ENCODE data around the gene DAD1.

DAD1 gene

DNA sequence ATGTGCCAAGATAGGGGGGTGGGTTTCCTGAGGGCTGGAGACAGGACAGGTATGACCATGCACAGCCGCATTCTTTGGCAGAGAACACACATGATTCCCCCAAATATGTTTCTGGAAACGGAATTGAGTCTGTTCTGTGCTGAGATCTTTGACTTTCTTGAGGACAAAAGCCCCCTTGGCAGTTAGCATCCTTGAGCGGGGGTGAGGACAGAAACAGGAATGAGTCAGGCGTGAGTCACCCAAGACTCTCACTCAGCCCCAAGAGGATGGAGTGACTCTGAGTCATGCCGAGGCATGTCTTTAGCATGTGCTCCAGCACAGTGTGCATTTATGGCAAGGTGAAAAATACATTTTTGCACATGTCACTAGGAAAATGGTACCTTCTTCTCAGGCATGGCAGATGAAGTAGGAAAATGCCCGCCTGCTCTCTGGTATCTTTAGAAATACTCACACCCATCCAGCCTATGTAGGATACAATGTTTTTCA is 52.1 kb downstream of the DAD1 start:
- no peak for DNase-seq (ENCODE audit: low spot score)

DNA sequence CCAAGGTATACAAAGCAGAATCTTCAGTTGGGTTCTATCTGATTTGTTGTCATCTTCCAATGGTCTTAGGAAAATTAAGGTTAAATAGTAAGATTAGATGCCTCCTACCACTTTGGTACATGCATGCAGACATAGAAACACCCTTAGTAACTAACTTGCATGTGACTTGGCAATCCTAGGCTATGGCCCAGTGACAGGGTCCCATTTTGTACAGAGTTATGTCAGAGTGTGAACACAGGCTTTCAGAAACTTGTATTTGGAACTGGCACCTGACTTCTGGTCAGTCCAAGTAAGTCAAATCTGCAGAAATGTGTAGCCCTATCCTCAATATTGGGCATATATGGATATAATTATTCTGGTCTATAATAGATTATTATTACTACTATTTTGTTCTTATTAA is 53.1 kb downstream of the DAD1 start:
- no peak for DNase-seq (ENCODE audit: low spot score)

DNA sequence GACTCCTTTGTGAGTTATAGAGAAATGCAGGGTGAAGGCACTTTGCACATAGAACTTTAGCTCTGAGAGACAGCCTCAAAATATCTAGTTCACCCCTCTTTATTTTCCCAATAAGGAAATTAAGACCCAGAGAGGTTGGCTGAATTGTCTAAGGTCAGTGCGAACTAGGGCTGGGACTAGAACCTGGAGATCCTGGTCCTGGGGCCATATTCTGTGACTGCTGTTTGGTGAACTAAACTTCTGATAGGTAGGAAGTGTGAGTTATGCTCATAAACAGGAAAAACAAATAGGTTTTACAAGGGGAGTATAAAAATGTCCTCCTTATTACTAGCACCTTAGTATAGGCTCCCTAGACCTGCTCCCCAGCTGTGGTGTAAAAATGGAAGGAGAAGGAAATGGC is 53.9 kb downstream of the DAD1 start:
- DNase-seq (ENCODE audit: low spot score) = no peak

DNA sequence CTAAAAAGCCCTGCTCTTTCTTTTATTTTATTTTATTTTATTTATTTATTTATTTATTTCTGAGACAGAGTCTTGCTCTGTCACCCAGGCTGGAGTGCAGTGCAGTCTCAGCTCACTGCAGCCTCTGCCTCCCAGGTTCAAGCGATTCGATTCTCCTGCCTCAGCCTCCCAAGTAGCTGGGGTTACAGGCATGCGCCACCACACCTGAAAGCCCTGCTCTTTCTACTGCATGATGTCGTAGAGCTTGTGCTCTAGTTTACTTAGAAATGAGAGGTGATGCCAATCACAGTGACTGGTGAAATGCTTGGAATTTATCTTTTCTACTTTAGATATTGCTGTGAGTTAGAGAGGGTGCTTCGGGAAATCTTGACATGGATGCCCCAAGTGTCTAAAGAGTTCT is 54.5 kb downstream of the DAD1 start:
- no peak for DNase-seq (ENCODE audit: low spot score)

DNA sequence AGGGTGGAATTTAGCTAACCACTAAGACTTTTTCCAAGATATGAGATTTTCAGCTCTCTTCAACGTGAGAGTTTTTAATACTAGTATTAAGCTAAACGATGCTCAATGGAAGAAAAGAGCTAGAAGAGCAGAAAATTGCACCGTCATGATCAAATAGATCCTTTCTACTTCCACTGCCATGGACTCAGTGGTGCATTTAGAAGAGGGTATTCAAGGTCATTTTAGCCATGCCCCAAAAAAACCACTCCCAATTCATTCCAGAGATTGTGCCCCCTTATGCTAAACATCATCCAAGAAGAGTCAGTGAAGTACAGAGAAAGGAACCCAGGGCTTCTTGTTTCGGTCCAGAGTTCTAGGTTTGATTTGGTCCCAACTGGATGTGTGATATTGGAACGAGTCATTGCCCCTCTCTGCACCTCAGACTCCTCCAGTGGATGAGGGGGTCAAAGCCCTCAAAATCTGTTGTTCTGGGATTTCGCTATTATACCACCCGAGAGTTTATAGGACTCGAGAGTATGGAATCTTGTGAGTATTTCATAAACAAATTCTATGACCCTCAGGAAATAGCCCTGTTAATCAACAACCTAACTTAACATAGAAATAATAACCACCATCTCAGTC is 55.2 kb downstream of the DAD1 start:
- DNase-seq (ENCODE audit: low spot score) = no peak

DNA sequence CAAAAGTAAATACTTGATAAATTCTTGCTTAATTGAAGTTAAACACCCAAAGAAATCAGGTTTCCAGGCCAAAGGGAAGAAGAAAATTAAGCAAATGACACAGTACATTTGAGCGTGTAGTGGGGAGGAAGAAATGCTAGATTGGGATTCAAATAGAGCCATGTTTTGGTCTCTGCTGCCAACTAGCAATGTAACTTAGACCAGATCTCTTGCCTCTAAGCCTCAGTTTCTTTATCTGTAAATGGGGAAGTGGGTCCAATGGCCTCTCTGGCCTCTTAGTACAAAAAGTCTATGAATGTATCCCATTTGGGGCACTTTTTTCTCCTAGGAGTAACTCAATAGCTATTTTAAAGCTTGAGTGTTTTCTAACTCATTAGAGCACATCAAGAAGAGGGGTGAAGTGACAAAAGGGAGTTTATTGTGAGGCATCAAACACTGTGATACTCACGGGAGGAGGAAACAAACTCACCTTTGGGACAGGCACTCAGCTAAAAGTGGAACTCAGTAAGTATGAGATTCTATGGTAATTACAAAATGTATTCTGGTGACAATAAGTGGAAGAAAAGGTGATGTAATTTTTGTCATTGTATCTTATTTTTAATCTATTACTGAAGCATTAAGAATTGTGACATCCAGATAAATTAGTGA is 55.8 kb downstream of the DAD1 start:
- DNase-seq (ENCODE audit: low spot score) = no peak

DNA sequence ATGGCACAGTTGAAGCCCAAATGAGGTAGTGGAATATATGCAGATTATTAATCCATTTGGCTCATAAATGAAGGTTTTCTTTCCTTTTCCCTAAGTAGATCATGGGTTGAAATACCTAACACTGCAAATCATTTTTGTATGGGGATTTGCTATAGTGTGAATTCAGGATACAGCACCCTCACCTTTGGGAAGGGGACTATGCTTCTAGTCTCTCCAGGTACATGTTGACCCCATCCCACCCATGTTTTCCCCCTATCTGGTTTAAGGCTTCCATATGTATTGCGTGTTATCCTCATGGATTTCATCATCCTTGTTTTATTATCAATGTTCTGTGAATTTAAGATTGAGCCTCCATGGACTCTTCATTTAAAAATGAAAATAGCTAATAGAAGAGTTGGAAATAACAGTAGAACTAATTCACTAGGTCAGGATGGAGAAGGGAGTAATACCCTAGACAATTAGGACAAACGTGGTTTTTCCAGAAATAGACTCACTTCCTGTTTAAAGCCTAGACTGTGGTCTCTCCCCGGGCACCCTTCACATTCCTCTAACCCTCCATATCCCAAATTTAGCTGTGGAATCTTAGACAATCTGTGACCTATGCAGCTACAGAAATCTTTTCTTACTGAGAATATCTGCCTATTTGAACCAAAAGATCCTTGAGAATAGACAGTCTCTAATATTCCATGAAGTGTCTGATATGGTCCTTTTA is 56.5 kb downstream of the DAD1 start:
- no peak for DNase-seq (ENCODE audit: low spot score)

DNA sequence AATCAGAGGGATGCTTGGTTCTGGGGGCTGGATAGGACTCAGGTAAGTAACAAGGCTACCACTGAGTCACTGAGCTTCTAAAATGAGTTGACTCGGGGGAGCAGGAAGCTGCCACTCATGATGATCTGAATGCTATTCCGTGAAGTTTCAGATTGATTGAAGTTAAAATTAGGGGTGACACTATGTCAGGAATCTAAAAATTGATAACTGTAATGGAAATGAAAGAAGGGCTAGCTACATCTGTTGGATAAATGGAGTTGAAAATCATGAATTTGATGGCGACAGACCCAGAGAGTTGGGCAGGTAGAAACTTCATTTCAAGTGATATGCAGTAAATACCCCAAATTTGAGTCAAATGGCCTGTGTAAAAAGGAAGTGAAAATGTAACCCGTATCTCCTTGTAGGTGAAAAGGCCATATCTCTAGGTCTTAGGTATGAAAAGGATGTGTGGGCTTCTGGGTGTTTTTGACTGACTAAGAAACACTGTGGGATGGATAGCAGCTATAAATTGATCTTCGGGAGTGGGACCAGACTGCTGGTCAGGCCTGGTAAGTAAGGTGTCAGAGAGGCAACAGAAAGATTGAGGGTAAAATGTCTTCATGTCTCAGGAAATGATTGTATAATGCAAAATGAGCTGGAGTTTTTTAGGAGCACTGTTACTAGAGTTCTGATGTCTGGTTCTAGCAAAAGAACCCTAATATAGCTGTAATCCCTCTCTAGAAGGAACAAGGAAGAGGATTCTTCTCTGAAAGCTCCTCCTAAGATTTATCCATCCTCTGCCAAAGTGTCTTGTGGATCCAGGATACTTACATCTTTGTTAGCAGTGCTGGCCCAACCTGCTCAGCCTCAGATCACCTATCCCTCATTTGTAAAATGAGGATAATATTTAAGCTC is 57.3 kb downstream of the DAD1 start:
- no peak for DNase-seq (ENCODE audit: low spot score)

DNA sequence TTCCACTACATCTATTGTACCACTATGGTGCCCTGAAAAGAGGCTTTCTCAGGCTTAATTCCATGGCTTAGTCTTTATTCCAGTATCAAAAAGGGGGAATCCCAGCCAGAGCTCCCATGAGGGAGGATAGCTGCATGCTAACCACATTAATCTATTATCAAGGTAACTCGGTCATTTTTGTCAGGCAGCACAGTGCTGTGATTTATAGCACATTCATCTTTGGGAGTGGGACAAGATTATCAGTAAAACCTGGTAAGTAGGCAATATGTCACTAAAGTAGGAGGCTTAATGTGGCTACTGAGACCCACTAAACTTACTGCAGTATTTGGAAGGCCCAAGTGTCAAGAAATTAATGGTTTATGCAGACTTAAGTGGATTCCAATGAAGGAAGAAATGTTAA is 58.9 kb downstream of the DAD1 start:
- DNase-seq (ENCODE audit: low spot score) = no peak

DNA sequence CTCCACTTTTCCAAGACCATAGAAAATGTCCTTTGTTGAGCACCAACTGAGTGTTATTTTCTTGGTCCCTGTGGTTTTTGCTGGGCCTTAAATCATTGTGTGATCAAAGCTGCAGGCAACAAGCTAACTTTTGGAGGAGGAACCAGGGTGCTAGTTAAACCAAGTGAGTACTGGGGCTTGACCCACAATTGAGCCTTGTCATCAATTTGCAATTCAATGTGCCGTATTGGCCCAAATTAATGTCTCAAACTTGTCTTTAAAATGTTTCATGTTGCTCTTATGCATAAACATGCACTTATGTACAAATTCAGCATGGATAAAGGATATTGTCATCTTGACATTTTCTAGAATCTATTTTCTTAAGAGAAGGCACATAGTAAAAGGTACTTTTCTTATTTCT is 62.3 kb downstream of the DAD1 start:
- DNase-seq (ENCODE audit: low spot score) = no peak

DNA sequence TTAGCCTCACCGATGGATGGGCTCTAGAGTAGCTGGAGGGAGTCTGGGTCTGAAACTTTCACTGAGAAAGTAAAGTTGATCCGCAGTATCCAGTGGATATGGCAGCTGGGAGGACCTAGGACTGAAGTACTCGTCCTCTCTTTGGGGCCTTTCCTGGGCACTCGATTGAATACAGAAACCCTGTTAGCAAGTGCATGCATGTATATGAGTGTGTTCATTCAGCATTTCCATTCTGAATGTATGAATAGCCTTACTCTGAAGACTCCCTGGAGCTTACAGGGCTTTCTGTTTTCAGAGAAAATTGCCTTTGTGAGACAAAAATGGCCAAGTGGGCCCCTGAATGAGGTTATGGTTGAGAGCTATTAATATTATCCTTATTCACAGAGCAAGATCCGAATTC is 62.8 kb downstream of the DAD1 start:
- DNase-seq (ENCODE audit: low spot score) = no peak

DNA sequence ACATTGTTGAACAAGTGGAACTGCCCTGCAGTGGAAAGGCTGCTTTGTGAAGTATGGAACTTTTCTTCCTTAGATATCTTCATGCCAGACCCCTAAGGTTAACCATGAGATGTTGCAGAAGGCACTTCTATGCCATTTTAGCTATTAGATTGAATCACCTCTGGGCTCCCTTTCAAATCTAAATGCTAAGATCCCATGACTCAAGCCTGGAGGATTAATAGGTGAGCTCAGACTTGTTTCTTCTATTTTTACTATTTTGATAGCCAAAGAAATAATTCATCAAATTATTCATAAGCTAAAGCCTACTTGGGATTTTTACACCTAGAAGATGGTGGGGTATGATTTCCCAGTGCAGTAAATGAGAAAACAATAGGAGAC is 64.3 kb downstream of the DAD1 start:
- no peak for DNase-seq (ENCODE audit: low spot score)

DNA sequence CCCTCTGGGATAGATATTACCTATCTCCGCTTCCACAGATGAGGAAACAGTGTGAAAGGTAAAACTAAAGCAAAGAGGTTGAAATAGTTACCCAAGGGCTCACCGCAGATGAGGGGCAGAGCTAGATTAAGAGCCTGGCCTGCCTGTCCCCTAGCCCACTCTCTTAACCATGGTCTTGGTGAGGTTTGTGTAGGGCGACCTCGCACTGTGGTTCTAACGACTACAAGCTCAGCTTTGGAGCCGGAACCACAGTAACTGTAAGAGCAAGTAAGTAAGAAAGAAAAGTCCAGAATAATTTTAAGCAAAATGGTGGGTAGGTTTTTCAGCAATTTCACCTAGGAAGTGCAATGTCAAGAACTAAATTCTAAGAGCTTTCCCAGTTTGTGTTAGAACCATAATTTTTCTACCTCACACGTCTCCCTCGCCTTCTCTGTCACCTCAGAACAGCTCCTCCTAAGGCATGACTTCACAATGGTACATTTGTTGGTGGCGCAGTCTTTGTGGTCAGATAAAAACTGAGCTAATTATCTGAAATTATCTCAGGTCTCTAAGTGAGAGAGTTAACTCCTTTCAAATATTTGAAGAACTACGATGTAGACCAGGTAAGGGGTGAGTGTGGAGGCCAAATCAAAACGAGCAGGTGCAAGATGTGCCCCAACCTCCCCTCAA is 64.8 kb downstream of the DAD1 start:
- no peak for DNase-seq (ENCODE audit: low spot score)

DNA sequence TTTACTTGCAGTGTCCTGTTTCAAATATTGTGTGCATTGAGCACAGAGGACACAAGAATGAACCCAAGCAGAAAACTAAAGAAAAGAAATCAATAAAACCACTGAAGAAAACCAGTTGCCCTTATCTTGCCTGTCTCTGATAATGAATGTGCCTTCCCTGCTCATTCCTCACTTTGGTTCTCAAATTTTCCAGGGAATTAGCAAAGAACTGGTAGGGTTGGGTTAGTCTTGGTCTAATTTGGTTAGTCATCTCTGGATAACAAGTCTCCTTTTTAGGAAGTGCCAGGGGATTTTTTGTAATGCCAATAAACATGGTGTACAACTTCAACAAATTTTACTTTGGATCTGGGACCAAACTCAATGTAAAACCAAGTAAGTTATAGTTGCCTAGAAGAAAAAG is 65.7 kb downstream of the DAD1 start:
- DNase-seq (ENCODE audit: low spot score) = no peak

DNA sequence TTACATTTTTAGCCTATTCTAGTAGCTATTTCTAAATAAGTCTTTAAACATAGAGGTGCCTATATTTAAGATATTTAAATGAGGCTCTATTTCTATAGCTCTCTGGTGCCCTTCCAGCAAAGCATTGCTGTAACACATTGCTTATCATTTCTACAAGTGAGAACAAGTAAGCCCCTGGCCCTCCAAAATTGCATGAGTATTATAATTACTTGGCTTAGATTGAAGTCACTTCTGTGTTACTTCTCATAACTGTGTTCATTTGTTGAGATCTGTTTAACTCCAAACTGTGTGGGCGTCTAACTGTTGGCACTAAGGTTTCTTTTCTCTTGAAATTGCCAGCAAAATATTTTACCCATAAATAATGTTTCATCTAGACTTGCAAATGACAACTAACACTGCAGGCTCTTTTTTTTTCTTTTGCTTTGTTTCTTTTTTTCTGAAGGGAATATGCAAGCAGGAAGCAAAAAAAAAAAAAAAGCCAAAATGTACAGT is 66.5 kb downstream of the DAD1 start:
- DNase-seq (ENCODE audit: low spot score) = no peak

DNA sequence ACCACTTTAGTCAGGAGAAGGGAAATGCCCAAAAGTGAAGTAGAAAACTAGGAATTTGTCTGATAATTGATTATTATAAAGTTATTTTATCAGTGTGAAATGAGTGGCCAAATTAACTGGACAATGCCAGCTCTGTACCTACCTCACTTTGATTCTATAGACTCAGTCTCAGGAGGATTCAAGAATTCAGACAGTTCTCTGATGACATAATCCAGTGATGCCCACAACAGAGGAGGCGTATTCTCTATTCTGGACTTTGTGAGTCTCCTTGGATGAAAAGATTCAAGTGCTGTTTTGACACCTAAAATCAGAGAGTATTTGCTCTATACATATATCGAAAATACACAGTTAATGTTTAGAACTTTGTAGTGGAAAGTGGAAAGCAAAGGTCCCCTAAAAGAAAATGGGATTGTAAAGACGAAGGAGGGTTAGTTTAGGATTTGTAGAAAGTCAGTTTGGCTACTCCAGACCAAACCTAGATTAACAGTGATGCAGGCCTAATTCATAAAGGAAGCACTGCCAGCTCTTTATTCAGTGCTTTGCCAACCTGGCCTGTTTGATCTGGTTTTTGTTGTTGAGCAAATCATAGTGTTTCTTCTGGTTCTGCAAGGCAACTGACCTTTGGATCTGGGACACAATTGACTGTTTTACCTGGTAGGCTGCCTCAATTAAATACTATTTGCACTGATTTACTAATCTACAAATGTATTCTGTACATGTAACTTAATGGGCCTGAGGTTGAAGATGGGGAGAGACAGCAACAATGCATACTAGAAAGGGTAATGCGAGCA is 67.4 kb downstream of the DAD1 start:
- DNase-seq (ENCODE audit: low spot score) = no peak

DNA sequence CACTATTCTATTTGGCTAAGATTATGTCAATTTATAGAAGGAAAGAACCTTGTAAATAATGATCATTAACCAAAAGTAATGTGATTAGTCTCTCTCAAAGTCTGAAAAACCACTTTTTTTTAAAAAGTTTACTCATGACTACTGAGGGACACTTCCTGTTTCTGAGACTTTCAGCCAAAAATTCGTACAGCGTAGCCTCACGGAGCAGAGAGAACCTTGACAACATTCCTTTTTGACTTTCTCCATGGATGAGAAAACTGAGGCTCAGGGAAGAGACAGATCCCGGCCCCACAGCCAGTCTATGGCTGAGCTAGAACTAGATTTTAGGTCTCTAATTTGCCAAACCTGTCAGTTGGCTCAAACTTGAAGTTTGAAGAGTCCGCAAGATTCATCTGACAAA is 68.2 kb downstream of the DAD1 start:
- DNase-seq (ENCODE audit: low spot score) = no peak

DNA sequence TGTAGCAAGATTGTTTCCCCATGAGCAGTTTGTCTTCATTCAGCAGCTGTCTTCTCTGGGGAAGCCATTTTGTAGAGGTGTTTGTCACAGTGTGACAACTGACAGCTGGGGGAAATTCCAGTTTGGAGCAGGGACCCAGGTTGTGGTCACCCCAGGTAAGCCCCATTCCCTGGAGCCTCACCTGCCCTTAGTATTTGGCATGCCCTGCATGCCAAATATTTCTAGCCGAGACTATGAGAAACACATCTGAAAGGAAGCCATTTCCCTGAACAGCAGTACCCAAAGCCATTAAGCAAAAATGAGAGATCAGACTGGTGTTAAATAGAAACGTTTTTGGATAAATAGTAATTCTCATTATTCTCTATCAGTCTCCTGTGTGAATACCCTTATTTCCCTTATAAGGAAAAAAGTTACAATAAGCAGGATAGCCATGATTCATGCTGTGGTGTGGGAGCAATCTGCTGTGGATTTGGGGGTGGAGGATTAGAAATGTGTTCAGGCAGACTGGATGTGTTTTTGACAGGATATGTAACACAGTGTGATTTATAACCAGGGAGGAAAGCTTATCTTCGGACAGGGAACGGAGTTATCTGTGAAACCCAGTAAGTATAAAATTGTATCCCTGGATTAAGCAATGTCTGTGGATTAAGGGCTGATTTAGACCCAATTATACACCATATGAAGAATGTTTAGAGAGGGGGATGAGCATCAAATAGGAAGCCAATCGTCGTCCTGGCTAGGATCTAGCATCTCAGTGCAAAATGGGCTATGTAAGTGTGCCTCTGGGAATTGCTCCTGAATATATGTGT is 68.9 kb downstream of the DAD1 start:
- no peak for DNase-seq (ENCODE audit: low spot score)

DNA sequence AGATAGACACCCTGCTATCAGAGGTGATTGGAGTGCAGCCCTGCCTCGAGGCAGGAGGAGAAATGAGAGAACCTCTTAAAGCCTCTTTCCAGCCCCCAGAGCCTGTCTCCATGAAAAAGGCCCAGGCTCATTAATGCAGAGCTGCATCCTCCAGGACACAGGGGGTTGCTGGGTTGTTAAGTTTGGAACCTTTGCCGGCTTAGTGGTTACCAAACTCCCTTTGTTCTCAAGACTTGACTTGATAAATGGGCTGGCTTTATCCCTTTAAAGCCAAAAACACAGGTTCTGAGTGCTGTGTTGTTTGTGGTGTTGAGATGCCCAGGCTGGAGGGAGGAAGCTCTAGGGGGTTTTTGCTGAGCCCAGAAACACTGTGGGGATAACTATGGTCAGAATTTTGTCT is 71.0 kb downstream of the DAD1 start:
- no peak for DNase-seq (ENCODE audit: low spot score)

DNA sequence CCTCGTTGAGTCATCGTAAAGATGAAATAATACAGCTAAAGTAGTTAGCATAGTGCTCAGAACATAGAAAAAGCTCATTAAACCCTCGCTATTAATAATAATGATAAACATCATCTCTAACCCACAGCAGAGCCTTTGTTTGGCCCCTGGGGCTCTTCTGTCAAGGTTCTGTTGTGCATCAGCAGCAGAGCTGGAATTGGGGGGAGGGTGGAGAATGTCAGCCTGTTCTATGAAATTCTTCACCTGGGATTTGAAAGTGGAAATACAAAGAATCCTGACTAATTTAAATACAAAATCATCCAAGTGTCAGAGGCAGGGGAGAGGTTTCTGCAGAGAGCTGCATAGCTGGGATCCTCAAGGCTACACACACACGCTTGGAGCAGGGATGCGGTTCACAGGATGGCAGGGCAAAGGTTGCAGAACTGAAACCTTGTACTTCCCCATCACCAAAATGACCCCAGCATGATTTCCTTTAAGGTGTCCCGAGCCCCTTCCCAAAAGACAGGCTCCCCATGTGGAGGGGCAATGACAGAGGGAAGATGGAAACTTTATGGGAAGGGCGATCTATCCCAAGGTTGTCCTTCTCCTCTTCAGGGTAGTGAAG is 71.8 kb downstream of the DAD1 start:
- DNase-seq (ENCODE audit: low spot score) = no peak

Measured in cerebellar cortex (tissue), 1 donor.